ENCODE data around the gene USPL1.

Gene USPL1

GRCh38 chr13:30689752-30690151 lies 72.0 kb downstream of the USPL1 start:
- Histone ChIP-seq H3K27ac (ENCODE audit: low read length, poor library complexity, severe bottlenecking) (no peak overlapping the region), H3K79me1 (replicated peaks; ENCODE audit: low read length, poor library complexity, severe bottlenecking) (no peaks in the 10 kb centered on the region), H3K4ac (ENCODE audit: low read depth in 1 of 2, low read length in 2 of 2) (no peak overlapping the region), H3K36me3 (ENCODE audit: control insufficient read depth in 1 of 2, insufficient read depth in 2 of 2, low read depth in 1 of 2, low read length in 2 of 2) (no peaks in the 10 kb centered on the region), H3K9ac (ENCODE audit: low read length) (peak overlapping the region; percentile 85), H3K27me3 (ENCODE audit: control insufficient read depth in 1 of 2, insufficient read depth in 1 of 2, low read length in 2 of 2) (no peaks in the 10 kb centered on the region), H2BK5ac (ENCODE audit: low read depth, low read length, poor library complexity, severe bottlenecking) (no peak overlapping the region), H3K4me1 (ENCODE audit: control insufficient read depth, insufficient read depth, low read depth, low read length) (peaks cover 5% of the 10 kb centered on the region), H3K9me3 (ENCODE audit: control insufficient read depth, low read length) (no peaks in the 10 kb centered on the region), H3K4me2 (ENCODE audit: low read length, poor library complexity, severe bottlenecking) (no peak overlapping the region), H2BK120ac (ENCODE audit: low read depth, low read length) (no peak overlapping the region), H3K23ac (ENCODE audit: low read length in 2 of 2) (no peak overlapping the region), H2BK15ac (ENCODE audit: low read depth, poor library complexity, severe bottlenecking) (no peak overlapping the region), H3K14ac (ENCODE audit: low read length in 2 of 2) (no peak overlapping the region), H3K4me3 (ENCODE audit: insufficient read depth in 1 of 2, low read depth in 1 of 2, low read length in 2 of 2) (peak overlapping the region in 1 of 2 experiments; percentile 78), H3K18ac (ENCODE audit: low read depth in 1 of 2, low read length in 2 of 2) (peak overlapping the region in 1 of 2 experiments; percentile 28), H2AFZ (ENCODE audit: low read depth, low read length) (no peak overlapping the region), H2BK12ac (ENCODE audit: low read length in 2 of 2) (peak overlapping the region; percentile 18 to 80), H4K91ac (ENCODE audit: low read length) (peak overlapping the region; percentile 19), H4K8ac (ENCODE audit: low read length) (peak overlapping the region; percentile 5), H2AK5ac (ENCODE audit: low read length, severe bottlenecking) (no peak overlapping the region)
- WGBS, result 94% methylated on average over 13 of the region's 14 CpGs
- no peak for DNase-seq

- WGBS, result 70% methylated on average over 19 of the region's 21 CpGs
- Histone ChIP-seq H4K91ac (ENCODE audit: low read length) (no peak overlapping the region), H4K8ac (ENCODE audit: low read length) (peak overlapping the region; percentile 94), H2BK120ac (ENCODE audit: low read depth, low read length) (peak overlapping the region; percentile 80), H3K4ac (ENCODE audit: low read depth in 1 of 2, low read length in 2 of 2) (peak overlapping the region in 1 of 2 experiments; percentile 7), H3K79me1 (replicated peaks; ENCODE audit: low read length, poor library complexity, severe bottlenecking) (no peaks in the 10 kb centered on the region), H3K14ac (ENCODE audit: low read length in 2 of 2) (no peak overlapping the region), H3K9me3 (ENCODE audit: control insufficient read depth, low read length) (no peaks in the 10 kb centered on the region), H2AK5ac (ENCODE audit: low read length, severe bottlenecking) (peak overlapping the region; percentile 82), H2BK15ac (ENCODE audit: low read depth, poor library complexity, severe bottlenecking) (peak overlapping the region; percentile 93), H3K4me3 (ENCODE audit: insufficient read depth in 1 of 2, low read depth in 1 of 2, low read length in 2 of 2) (peak overlapping the region in 1 of 2 experiments; percentile 78), H2AFZ (ENCODE audit: low read depth, low read length) (no peak overlapping the region), H3K4me2 (ENCODE audit: low read length, poor library complexity, severe bottlenecking) (peak overlapping the region; percentile 5), H3K18ac (ENCODE audit: low read depth in 1 of 2, low read length in 2 of 2) (peak overlapping the region; percentile 52 to 72), H3K27ac (ENCODE audit: low read length, poor library complexity, severe bottlenecking) (peak overlapping the region; percentile 82), H3K9ac (ENCODE audit: low read length) (peak overlapping the region; percentile 85), H3K36me3 (ENCODE audit: control insufficient read depth in 1 of 2, insufficient read depth in 2 of 2, low read depth in 1 of 2, low read length in 2 of 2) (no peaks in the 10 kb centered on the region), H2BK12ac (ENCODE audit: low read length in 2 of 2) (peak overlapping the region; percentile 79 to 87), H3K23ac (ENCODE audit: low read length in 2 of 2) (no peak overlapping the region), H3K27me3 (ENCODE audit: control insufficient read depth in 1 of 2, insufficient read depth in 1 of 2, low read length in 2 of 2) (no peaks in the 10 kb centered on the region), H3K4me1 (ENCODE audit: control insufficient read depth, insufficient read depth, low read depth, low read length) (peaks cover 5% of the 10 kb centered on the region), H2BK5ac (ENCODE audit: low read depth, low read length, poor library complexity, severe bottlenecking) (peak overlapping the region; percentile 80)
- peak; percentile 97 for DNase-seq
Observed at GRCh38 chr13:30690282-30691188, 72.8 kb downstream of the USPL1 start.

- 100% methylated on average over 1 of the region's 1 CpG for WGBS
- DNase-seq, result no peak
Observed at GRCh38 chr13:30692113-30692512, 74.4 kb downstream of the USPL1 start.

More at GRCh38 chr13:30692113-30692512, 74.4 kb downstream of the USPL1 start:
- Histone ChIP-seq H3K14ac (ENCODE audit: low read length in 2 of 2) (no peak overlapping the region), H3K4ac (ENCODE audit: low read depth in 1 of 2, low read length in 2 of 2) (no peak overlapping the region), H4K91ac (ENCODE audit: low read length) (no peak overlapping the region), H3K4me3 (ENCODE audit: insufficient read depth in 1 of 2, low read depth in 1 of 2, low read length in 2 of 2) (no peak overlapping the region), H3K9me3 (ENCODE audit: control insufficient read depth, low read length) (no peaks in the 10 kb centered on the region), H3K18ac (ENCODE audit: low read depth in 1 of 2, low read length in 2 of 2) (no peak overlapping the region), H3K23ac (ENCODE audit: low read length in 2 of 2) (no peak overlapping the region), H2BK5ac (ENCODE audit: low read depth, low read length, poor library complexity, severe bottlenecking) (no peak overlapping the region), H3K79me1 (replicated peaks; ENCODE audit: low read length, poor library complexity, severe bottlenecking) (no peaks in the 10 kb centered on the region), H2AFZ (ENCODE audit: low read depth, low read length) (no peak overlapping the region), H4K8ac (ENCODE audit: low read length) (no peak overlapping the region), H2BK12ac (ENCODE audit: low read length in 2 of 2) (no peak overlapping the region), H3K27ac (ENCODE audit: low read length, poor library complexity, severe bottlenecking) (no peak overlapping the region), H3K27me3 (ENCODE audit: control insufficient read depth in 1 of 2, insufficient read depth in 1 of 2, low read length in 2 of 2) (no peaks in the 10 kb centered on the region), H2BK15ac (ENCODE audit: low read depth, poor library complexity, severe bottlenecking) (no peak overlapping the region), H2BK120ac (ENCODE audit: low read depth, low read length) (no peak overlapping the region), H3K4me1 (ENCODE audit: control insufficient read depth, insufficient read depth, low read depth, low read length) (peaks cover 10% of the 10 kb centered on the region), H3K36me3 (ENCODE audit: control insufficient read depth in 1 of 2, insufficient read depth in 2 of 2, low read depth in 1 of 2, low read length in 2 of 2) (no peaks in the 10 kb centered on the region), H3K9ac (ENCODE audit: low read length) (no peak overlapping the region), H2AK5ac (ENCODE audit: low read length, severe bottlenecking) (peak overlapping the region; percentile 72), H3K4me2 (ENCODE audit: low read length, poor library complexity, severe bottlenecking) (no peak overlapping the region)

Data from mesenchymal stem cell (in vitro differentiated cells and primary cell).